RWPE1 (cell line): ENCODE results near the gene EEF1AKMT3.
A peak's percentile ranks its signal among the peaks of the same experiment; 100 is the strongest.

Source experiments
- CTCF ChIA-PET: fragments of 350-600 bp; sonication (Branson Sonifier 250); formaldehyde crosslinking; extraction: SDS; loops from one replicate; lab custom pipeline; 2021; lab: Yijun Ruan, JAX
- POLR2A ChIA-PET: fragments of 400-600 bp; formaldehyde crosslinking; extraction: SDS; loops from one replicate; lab custom pipeline; 2020; ENCODE audit warnings: antibody characterized with exemption; ENCODE audit not compliant: low non-redundant PET; lab: Yijun Ruan, JAX
- DNase-seq: peaks from one replicate; pipeline ENCODE4 v3.0.0; 2012; ENCODE audit warnings: low spot score
- H3K27ac ChIP-seq: fragments of 450-650 bp; 2 replicates; pipeline ENCODE4 v1.5.1; 2017
- CTCF ChIP-seq: fragments of 450-650 bp; conservative IDR thresholded peaks from 2 replicates; pipeline ENCODE4 v1.5.1; 2017; ENCODE audit warnings: low read depth, mild to moderate bottlenecking

EEF1AKMT3 gene

GRCh38 chr12:57780284-57780897, 8.0 kb downstream of the EEF1AKMT3 start:
- TF ChIP-seq CTCF: no peak
- POLR2A ChIA-PET: interaction anchor here (0.6 kb wide), 1 partner anchor 8 kb away, joined by 5 read pairs; no protein-coding TSS in a partner anchor
- CTCF ChIA-PET: interaction anchor here (1.4 kb wide), 1 partner anchor 20 kb away, joined by 3 read pairs; no protein-coding TSS in a partner anchor
- DNase-seq: no peak
- H3K27ac ChIP-seq: 0 out of 2 replicates have a peak overlapping the region, but pooled peaks have one; percentile 10

- no peak for DNase-seq
- POLR2A ChIA-PET: no interaction called here
- TF ChIP-seq CTCF: no peak
- H3K27ac ChIP-seq: no peak overlapping the region
- CTCF ChIA-PET: interaction anchor here (0.8 to 1.4 kb wide), 4 partner anchors 9 to 25 kb away, joined by 3 to 6 read pairs (median 4); partner anchors contain the start of genes EEF1AKMT3 and METTL1
These were observed 8.8 kb downstream of the EEF1AKMT3 start for GRCh38 chr12:57781244-57781643.

GRCh38 chr12:57781801-57782200, 9.4 kb downstream of the EEF1AKMT3 start:
- ChIA-PET POLR2A (no interaction called here), CTCF (interaction anchor here (0.8 to 1.4 kb wide), 4 partner anchors 10 to 26 kb away, joined by 3 to 6 read pairs (median 4); partner anchors contain the start of genes EEF1AKMT3 and METTL1)
- no peak for TF ChIP-seq CTCF
- no peak overlapping the region for H3K27ac ChIP-seq
- DNase-seq: no peak

- no peak for TF ChIP-seq CTCF
- POLR2A ChIA-PET: interaction anchor here (0.6 kb wide), 1 partner anchor 63 kb away, joined by 4 read pairs; no protein-coding TSS in a partner anchor
- CTCF ChIA-PET: interaction anchor here (0.7 to 1.1 kb wide), 2 partner anchors 26 to 1692 kb away, joined by 4 to 6 read pairs; no protein-coding TSS in a partner anchor
- DNase-seq: no peak
- peak overlapping the region; percentile 60; the same call in 1 of the 2 replicates for H3K27ac ChIP-seq
These were observed 9.8 kb downstream of the EEF1AKMT3 start for GRCh38 chr12:57782243-57782607.

GRCh38 chr12:57782608-57783465, 10.4 kb downstream of the EEF1AKMT3 start, which contains the start of gene TSFM:
TSS of gene TSFM (plus strand) at chr12:57782787. CDS start at chr12:57782802, 15 bp downstream.
- ChIA-PET CTCF (interaction anchor here (0.6 to 1.2 kb wide), 11 partner anchors 10 to 1692 kb away, joined by 3 to 9 read pairs (median 4); partner anchors contain the start of genes AVIL, CTDSP2 and CYP27B1), POLR2A (interaction anchor here (0.6 kb wide), 1 partner anchor 63 kb away, joined by 4 read pairs; no protein-coding TSS in a partner anchor)
- peak; percentile 89 for TF ChIP-seq CTCF
- DNase-seq: peak; percentile 69
- peak within 1 kb of the TSS; percentile 60 for H3K27ac ChIP-seq

- ChIA-PET CTCF (interaction anchor here (1.1 to 1.2 kb wide), 3 partner anchors 10 to 35 kb away, joined by 3 to 9 read pairs (median 3); partner anchors contain the start of genes AVIL and CYP27B1), POLR2A (no interaction called here)
- no peak for DNase-seq
- no peak overlapping the region; the same call in 1 of the 2 replicates for H3K27ac ChIP-seq
- no peak for TF ChIP-seq CTCF
These were observed 11.0 kb downstream of the EEF1AKMT3 start for GRCh38 chr12:57783466-57783801.
